GM21367 (cell line): ENCODE measurements around the gene SLC38A3.
"Not testable (repeated sequence)": the region's sequence is repeated elsewhere in the genome, so short reads cannot be mapped to it uniquely, and the experiment has no call there.

Experiments
- ATAC-seq: cut with Tn5 transposase; IDR thresholded peaks from one replicate; pipeline ENCODE4 v1.9.1; 2021; ENCODE audit not compliant: unreplicated experiment

The SLC38A3 gene

GRCh38 chr3:50230104-50230793 is 25.2 kb downstream of the SLC38A3 start:
- ATAC-seq: no peak

GRCh38 chr3:50230794-50231125 is 25.7 kb downstream of the SLC38A3 start:
- ATAC-seq: no peak

DNA sequence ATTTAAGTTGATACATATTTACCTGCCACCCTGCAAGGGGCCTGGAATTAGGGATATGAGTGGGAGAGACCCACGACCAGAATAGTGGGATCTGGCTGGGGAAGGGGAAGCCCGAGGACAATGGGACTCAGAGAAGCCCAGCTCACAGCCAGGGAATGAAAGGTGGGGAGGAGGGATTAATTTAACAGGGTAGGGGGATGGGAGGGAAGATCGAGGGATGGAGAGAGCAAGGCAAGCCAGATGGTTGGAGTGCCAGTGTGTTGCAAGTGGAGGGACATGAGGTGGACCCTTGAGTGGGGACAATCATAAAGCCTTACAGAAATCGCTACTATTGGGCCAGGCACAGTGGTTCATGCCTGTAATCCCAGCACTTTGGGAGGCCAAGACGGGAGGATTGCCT is 26.5 kb downstream of the SLC38A3 start:
- no peak for ATAC-seq

GRCh38 chr3:50232303-50232702 is 27.2 kb downstream of the SLC38A3 start:
- no peak for ATAC-seq

GRCh38 chr3:50233176-50233575 is 28.1 kb downstream of the SLC38A3 start:
- ATAC-seq: no peak

DNA sequence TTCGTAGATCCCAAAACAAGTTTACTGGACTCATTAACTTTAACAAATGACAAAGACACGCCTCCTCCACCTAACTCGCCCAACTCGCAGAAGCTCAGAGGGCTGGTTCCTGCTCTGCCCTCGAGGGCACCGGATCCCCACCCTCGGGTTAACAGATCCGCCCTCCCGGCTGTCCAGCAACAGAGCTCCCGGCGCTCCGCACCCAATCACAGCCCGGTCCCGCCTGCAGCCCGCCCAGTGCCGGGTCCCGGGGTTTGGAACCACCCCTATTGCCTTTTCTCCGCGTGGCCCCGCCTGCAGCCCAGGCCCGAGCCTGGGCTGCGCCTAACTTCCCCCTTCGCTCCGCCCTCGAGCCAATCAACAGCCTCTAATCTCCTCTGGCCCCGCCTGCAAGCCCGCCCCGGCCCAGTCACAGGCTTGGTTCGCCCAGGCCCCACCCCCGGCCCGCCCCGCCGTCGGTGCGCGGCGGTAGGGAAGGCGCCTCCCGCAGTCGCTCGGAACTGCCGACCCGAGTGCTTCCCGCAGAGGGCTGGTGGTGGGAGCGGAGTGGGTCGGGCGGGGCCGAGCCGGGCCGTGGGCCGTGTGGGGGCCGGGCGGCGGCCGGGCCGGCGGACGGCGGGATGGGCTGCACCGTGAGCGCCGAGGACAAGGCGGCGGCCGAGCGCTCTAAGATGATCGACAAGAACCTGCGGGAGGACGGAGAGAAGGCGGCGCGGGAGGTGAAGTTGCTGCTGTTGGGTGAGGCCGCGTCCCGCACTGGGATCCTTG is 30.8 kb downstream of the SLC38A3 start, which contains the start of gene GNAI2:
GNAI2 (plus strand) TSS at position 489 of the 768 bp plus-strand sequence; CDS start at position 621, 132 bp downstream.
- peak; percentile 88 for ATAC-seq

GRCh38 chr3:50236484-50237132 is 31.5 kb downstream of the SLC38A3 start:
- ATAC-seq: no peak

DNA sequence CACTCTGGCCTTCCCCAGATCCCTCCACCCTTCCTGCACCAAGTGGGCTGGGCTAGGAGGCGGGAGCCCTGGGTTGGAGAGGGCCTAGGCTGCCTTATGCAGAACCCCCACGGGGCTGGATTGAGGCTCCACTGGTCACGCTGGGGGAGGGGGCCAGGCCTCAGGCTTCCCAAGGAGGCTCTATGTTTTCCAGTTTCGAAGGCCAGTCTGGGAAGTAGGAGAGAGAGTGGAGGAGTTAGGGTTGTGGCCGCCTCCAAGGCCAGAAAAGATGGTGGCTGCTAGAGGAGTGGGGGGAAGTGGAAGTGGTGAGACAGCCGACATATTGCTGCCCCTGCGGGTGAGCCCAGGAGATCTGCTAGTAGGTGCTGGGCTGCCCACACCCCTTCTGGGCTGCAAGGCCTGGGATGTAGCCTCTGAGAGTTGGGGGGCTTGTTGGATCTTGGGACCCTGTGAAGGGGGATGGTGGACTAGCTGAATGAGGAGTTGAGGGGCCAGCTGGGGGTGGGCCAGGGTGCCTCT is 32.1 kb downstream of the SLC38A3 start:
- no peak for ATAC-seq

DNA sequence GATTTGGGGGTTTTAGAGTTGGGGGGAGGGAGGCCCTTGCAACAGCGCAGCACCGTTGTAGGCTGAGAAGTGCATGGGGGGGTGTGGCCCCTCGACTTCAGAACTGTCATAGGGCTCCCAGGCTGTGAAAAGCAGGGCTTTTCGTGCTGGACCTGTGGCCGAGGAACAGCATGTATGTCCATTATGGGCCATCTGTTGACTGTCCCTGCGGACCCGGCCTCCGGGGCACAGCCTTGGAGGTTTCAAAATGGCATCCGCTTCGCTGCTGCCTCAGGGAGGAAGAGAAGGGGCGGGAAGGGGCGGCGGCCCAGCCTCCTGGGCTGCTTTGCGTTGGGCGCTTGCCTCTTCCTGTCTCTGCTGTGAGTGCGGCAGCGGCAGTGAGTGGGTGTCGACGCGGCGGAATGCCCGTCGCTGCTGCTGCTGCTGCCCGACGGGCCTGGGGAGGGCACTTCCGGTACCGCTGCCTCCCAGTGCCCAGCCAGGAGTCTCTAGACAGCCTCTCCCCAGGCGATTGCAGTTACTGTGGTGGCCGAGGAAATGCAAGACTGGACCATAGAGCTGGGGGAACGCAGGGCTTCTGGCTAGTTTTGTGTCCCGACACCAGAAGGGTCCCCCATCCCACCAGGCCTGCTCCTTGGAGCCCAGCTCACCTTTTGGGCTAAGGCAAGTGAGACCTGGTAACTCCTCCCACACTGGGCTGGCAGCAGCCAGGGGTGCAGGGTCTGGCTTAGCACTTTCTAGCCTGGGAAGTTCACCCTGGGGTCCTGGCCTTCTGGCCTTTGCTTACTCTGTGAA is 32.9 kb downstream of the SLC38A3 start:
- peak; percentile 33 for ATAC-seq

DNA sequence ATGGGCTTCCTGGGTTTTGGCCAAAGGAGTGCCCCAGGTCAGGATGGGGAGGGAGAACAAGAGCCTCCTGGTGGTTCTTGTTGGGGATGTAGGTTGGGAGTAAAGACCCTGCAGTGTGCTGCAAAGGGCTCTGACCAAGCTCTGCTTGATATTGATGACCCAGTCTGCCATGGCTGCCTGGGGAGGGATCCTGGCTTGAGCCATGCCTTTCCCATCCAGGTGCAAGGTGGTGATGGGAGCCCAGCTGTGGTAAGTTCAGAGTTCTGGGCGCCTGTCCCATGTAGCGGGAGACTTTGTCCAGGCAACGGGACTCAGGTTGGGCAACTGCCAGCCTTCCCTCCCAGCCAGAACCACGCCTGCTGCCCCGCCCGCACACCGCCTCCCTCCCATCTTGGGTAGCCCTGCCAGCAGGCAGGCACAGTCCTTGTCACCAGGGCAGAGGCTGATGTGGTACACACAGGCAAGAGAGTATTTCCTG is 33.5 kb downstream of the SLC38A3 start:
- ATAC-seq: no peak

GRCh38 chr3:50239649-50240048 is 34.6 kb downstream of the SLC38A3 start:
- ATAC-seq: no peak

DNA sequence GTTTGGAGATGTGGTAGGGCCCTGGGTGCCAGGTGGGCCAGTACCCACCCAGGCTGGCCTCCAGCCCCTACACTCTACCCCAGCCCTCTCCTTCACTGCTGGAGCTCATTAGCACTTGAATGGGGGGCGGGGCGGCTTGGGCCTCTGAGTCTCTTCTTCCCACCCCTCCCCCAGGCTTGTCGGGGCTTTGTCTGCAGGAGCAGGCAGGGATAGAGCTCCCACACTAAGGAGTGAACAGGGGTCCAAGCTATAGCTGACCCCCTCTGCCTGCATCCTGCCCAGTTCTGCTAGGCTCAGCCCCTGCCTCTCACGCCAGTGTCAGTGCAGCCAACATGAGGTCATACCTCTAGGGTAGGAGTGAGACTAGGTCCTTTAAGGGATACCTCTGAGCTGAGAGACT is 36.1 kb downstream of the SLC38A3 start:
- no peak for ATAC-seq

GRCh38 chr3:50241713-50242380 is 36.8 kb downstream of the SLC38A3 start:
- no peak for ATAC-seq

GRCh38 chr3:50242381-50242770 is 37.3 kb downstream of the SLC38A3 start:
- ATAC-seq: no peak

- no peak for ATAC-seq
Measured at GRCh38 chr3:50242851-50243542, 37.9 kb downstream of the SLC38A3 start.

GRCh38 chr3:50243543-50243895 is 38.4 kb downstream of the SLC38A3 start:
- no peak for ATAC-seq

- ATAC-seq: not testable (repeated sequence)
Measured at GRCh38 chr3:50244813-50245212, 39.7 kb downstream of the SLC38A3 start.

DNA sequence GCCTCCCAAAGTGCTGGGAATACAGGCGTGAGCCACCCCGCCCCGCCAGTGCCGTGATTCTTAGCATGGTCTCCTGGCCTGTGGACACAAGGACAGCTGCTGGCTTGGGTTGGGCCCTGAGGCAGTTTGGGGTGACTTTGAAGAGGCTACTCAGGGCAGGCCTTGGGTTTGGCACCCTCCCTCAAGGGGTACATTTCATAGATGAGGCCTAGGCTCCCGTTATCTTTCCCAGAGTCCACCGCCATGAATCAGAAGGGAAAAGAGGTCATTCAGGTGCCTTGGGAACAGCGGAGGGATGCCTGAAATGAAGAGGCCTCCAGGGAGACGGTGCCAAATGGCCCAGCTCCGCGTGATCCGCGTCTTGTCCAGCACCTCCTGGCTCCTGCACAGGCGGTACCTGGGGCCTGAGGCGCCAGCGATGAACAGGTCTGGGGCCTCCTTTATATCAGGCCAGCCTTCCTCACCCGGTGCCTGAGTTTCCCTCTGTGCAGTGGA is 40.2 kb downstream of the SLC38A3 start:
- no peak for ATAC-seq

GRCh38 chr3:50245831-50246516 is 40.9 kb downstream of the SLC38A3 start:
- ATAC-seq: peak; percentile 46
